HG03280 (cell line): ENCODE results near the gene CYP2R1.

Source experiments
- ATAC-seq: cut with Tn5 transposase; IDR thresholded peaks from one replicate; pipeline ENCODE4 v1.9.1; 2021; ENCODE audit warnings: mild to moderate bottlenecking, moderate library complexity; ENCODE audit not compliant: unreplicated experiment

The CYP2R1 gene, protein sequence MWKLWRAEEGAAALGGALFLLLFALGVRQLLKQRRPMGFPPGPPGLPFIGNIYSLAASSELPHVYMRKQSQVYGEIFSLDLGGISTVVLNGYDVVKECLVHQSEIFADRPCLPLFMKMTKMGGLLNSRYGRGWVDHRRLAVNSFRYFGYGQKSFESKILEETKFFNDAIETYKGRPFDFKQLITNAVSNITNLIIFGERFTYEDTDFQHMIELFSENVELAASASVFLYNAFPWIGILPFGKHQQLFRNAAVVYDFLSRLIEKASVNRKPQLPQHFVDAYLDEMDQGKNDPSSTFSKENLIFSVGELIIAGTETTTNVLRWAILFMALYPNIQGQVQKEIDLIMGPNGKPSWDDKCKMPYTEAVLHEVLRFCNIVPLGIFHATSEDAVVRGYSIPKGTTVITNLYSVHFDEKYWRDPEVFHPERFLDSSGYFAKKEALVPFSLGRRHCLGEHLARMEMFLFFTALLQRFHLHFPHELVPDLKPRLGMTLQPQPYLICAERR

DNA sequence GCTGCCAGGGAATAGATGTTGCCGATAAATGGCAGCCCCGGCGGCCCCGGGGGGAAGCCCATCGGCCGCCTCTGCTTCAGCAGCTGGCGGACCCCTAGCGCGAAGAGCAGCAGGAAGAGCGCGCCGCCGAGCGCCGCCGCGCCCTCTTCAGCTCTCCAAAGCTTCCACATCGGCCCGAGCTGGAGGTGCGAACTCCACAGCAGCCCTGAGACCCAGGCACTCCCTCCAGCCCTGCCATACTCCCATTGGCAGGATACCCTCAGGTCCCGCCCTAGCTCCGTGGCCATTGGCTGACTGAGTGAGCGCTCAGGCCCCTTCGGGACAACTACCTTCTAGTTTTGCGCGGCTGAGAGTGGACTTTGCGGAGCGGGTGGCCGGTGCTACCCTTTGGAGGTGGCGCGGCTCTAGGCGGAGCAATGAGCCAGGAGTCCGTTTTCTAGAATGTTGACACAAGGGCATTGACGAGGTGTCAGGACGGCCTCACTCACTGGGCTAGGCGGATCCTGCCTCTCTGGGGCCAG, at the start of gene CYP2R1:
Gene CYP2R1 (minus strand): TSS at position 196 of the 521 bp plus-strand sequence. CDS start 26 bp downstream, at position 170.
- ATAC-seq, result peak; percentile 97

DNA sequence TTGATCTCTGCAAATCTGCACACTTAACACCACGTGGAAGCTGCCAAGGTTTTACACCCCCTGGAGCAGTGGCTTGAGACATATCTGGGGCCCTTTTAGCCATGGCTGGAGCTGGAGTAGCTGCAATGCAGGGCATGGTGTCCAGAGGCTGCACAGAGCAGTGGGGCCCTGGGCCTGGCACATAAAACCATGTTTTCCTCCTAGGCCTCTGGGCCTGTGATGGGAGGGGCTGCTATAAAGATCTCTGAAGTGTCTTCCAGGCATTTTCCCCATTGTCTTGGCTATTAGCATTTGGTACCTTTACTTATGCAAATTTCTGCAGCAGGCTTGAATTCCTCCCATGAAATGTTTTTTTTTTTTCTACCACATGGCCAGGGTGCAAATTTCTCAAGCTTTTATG, 46.9 kb upstream of the CYP2R1 start:
- no peak for ATAC-seq

DNA sequence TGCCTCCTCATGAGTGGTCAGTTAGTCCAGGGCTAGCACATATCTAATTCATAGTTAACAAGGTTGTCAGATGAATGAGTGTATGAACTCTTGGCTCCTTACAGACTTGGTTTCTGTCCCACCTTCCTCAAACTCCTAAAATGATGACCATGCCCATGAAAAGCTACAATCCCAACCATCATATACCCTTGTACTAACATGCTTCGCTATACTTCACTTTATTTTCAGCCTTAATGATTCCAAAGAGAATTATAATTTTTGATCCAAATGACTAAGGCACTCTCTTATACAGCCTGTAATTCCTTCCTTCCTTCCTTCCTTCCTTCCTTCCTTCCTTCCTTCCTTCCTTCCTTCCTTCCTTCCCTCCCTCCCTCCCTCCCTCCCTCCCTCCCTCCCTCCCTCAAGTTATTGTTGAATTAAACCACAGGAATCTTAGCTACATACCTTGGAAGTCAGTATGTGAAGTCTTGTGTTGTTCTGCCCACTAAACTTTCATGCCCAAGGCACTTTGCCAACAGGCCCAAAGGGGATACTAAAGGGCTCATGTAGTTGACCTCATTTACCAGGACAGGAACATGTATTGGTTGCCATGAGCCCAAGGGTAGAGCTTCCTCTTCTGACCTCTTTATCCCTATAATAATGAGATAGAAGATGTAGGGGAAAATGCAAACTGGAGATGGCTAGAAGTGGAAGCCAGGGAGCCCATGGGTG, 42.8 kb upstream of the CYP2R1 start:
- ATAC-seq, result no peak

DNA sequence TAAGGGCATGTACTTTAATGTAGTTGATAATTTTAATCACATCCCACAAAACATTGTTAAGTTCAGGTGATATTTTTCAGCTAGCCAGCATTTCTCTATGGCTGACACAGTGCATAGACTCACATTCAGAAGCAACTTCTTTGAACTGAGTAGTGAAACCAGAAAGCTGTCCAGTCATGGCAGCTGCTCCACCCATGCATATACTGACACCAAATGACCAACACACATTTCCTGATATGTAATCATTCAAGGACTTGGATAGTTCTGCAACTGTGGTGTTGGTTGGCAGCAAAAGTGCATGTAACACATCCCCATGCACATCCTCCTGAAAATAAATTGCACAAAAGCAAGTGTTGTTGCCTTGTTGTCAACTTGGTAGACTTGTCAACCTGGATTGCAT, 40.4 kb upstream of the CYP2R1 start:
- ATAC-seq, result no peak

DNA sequence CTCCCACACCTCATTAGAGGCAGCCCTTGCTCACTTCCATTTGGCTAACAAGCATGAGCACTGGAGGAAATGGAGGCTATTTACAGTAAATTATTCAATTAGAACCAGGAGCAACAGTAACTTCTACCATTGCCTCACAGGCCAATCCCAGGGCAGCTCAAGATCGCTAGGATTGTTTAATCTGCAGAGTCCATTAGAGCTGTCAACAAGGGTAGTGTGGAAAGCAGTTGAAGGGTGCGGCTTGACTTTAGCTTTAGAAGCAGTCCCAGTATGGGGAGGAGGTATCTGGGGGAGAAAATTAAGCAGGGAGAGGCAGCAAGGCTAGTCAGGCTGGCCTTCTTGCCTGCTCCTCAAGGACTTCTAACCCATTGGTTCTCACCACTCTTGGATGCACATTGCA, 38.3 kb upstream of the CYP2R1 start:
- ATAC-seq, result no peak

DNA sequence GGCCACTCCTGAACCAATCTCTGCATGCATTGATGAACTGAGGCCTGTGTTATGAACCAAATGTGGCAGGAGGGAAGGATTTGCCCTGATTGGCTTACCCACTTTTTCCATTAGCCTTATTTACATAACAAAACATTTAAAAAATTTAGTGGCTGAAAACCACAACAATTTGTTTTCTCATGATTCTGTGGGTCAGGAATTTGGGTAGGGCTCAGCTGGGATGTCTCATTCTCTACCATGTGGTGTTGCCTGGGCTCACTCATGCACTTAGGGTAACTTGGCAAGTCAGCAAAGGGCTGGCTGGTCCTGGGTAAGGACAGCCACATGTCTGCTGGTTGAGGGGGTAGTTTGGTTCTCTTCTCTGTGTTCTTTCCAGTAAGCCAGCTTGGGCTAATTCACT, 35.1 kb upstream of the CYP2R1 start:
- no peak for ATAC-seq

DNA sequence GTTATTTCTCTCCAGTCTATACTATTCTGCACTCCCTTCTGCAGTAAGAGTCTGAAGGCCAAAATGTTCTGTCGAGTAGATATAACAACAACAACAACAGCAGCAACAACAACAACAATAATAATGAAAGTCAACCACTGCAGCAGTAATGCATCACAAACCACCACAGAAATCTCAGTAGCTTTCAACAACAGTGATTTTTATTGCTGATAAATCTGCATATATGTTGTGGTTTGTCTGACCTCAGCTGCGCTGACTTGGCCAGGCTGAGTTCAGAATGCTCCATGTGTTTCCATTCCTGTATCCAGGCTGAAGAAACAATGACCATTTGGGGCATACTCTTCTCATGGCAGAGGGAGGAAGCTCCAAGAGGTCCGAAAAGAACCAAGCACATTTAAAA, 32.3 kb upstream of the CYP2R1 start:
- ATAC-seq, result no peak

DNA sequence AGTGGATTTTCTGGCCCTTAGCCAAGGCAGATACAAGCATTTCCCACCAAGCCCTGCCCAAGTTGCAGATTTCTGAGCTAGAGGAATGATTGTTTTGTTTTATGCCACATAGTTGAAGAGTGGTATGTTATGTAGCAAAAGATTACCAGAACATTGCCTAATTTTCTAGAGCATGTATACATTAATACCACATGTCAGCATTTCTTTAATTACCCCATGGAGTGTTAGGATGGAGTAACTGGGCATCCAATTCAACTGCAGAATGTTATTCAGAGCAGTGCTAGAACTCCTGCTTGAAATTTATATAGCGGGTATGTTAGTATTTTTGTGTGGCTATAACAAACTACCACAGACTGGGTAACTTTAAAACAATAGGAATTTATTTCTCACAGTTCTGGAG, 24.4 kb upstream of the CYP2R1 start:
- no peak for ATAC-seq

DNA sequence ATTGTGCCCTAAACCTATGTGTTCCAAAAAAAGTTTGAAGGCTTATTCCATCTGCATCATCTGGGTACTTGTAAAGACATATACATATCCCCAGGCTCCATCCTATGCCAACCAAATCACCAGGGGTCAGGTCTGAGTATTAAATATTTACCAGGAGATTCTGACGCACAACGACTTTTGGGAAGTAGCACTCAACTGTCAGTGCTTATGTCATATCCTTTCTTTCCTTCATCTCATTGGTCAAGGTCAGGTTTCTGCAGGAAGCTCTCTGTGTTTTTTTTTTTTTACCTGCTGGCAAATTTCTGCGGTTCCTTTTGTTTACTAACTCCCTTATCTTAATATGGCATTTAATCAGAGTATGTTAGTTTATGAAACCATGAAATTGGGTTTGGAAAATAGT, 22.5 kb upstream of the CYP2R1 start:
- ATAC-seq, result no peak

DNA sequence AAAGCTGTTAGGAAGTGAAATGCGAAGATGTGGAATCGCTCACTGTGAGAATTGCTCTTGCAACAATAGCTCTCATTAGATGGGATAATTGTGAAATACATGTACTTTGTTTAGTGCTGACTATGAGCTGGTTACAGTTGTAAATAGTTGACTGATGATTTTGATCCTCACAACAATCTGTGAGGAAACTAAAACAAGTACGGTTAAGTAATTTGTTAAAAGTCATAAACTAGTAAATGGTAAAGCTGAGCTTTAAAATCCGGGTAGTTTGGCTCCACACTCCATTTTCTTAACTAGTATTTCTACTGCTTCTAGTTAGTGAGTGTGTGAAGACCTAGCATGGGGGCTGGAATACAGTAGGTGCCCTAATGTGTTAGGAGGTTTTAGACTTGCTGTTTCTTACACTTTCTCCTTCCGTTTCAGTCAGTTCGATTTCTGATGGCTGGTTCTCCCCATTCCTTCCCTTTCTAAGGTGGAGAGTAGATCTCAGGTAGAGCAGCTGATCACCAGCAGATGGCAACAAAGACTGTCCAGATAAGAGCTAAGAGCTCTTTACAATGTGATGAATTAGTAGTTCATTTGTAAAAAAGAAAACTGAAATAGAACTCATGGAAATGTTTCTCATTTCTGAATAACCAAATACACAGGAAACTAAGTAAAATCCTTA, 16.3 kb upstream of the CYP2R1 start:
- no peak for ATAC-seq

DNA sequence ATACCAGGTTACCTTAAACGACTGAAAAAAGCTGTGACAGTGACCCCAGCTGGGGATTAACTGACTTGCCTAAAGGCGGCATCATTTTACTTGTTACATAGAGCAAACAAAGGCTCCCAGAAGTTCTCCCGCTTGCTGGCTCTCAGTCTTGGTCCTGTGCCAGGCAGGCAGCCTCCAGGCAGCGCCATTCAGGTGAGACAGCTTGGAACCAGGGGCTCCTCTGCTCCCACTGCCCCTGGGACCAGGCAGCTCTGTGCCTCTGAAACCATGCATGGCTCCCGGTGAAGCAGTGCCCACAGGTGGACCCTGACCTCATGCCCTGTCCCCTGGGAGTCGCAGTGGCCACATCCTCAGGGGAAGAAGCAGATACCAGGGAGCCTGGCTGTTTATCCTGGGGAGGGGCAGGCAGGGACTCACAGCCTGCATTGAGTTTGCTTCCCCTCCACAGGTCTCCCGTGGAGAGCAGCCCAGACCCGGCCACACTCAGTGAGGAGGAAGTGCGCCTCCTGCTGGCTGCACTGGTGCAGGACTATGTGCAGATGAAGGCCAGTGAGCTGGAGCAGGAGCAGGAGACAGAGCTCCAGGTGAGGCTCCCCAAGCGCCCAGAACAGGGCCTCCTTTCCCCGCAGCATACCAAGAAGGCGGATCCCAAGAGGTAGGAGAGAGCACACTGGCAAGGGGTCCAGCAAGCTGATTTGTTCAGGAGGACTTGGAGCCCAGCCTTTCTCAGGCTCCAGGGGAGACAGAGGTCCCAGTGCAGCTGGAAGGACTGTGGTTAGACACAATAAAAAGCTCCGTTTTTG, 15.6 kb upstream of the CYP2R1 start:
- peak; percentile 53 for ATAC-seq

DNA sequence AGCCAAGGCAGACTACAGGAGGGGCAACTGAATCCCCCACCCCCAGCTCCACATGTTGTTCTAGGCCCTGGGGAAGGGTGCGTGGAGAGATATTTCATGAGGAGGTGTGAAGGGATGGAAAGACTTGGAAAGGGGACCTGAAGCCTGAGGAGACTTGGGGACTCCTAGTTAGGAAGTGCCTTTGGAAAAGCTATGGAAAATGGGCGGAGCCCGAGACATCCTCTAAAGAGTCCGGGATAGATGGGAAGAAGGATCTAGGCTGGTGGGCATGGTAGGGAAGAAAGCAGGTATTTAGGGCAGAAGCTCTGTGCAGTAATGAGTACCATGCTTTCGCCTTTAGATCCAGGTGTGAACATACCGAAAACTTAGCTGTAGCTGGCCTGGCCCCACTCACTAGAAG, 15.0 kb upstream of the CYP2R1 start:
- ATAC-seq, result no peak

DNA sequence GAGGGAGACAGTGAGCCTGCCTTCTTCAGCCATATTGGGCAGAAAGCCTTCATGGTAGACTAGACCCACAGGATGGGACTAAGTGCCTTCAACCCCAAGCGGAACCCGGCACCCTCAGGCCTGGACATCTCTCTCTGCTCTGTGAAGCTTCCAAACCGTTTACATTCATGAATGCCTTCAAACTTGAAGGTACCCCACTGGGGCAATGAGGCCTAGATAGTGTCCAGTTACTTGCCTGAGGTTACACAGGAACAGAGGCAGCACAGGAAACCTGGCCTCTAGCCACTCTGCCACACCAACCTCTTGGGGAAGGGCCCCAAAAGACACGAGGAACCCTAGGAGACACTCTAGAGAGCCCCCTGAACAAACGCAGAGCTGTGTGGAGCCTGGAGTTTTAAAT, 14.5 kb upstream of the CYP2R1 start:
- no peak for ATAC-seq

DNA sequence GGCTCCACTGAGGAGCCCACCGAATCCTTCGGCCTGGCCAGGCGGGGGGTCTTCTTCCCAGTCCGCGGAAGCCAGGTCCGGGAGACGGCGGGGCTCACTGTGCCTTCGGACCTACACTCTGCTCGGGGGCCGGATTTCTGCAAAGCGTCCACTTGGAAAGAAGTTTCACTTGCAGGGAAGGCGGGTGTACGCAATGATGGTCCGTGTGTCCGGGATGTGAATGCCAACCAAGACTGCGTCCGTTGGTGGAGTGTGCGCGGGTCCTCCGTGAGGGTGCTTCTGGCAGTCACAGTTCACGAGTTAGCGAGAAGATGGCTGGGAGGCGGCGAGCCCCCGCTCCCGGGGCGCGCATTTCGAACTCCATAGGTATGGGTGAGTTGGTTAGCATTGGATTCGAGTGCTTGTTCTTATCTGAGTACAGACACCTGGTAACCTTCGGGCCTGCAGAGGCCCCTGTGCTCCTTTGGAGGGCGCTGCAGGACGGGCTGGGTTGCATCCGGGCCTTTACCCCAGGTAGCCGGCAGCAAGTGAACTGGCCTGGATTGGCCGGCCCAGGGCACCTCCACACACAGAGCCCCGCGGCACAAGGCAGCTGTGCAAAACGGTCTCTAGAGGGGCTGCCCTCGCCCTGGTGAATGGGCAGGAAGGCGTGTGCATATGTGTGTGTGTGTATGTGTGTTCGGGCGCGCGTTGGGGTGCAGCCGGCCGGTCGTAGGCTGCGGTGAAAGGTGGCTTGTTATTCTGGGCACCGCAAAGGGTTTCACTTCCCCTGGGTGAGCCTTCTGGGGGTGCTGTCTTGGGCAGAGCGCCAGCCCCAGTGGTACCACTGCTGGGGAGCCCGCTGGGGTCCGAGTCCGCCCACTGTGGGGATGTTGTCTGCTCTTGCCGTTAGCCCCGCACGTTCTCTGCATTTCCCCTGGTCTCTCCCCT, 13.3 kb upstream of the CYP2R1 start:
- ATAC-seq, result peak; percentile 63

DNA sequence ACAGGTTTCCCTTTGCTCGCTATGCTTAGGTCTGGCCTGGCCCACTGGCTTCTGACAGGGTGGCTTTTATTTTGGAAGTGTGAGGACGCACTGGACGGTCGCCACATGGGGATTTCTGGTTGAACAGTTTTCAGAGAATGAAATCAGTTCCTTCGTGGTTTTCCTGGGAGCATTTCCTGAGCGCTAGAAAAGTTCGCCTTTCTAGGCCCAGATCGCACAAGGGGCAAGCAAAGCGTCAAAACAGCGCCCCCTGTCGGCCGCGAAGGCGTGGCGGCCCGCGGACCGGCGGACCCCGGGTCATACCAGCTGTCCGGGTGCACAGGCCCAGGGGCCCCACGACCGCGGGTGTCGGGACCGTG, 12.7 kb upstream of the CYP2R1 start:
- ATAC-seq, result peak; percentile 47

DNA sequence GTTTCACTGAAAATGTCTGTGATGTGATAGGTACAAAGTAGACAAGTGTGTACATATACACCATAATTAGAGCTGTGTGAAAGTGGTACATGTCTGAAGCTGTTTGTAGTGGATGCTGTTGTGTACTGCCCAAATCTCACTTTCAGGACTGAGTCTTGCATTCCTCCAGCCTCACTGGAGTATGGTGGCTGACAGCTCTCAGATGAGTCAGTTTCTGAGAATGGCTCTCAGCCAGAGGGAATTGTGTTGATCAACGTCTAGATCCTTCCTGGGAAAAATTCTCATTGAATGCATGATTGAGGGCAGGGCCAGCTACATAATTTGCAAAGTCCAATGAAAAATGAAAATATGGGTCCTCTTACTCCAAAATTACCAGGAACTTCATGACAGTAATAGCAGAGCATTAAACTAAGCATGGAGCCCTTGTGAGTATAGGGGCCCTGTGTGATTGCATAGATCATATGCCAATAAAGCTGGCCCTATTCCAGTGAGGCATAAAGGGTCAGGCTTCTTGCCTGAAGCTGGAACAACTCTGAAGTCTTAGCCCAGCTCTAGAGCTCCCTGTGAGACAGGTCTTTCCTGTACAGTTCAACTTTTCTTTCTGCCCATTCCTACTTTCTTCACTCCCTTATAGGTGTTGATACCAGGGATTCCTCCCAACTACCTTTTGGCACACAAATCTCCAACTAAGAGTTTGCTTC, 10.8 kb upstream of the CYP2R1 start:
- no peak for ATAC-seq

DNA sequence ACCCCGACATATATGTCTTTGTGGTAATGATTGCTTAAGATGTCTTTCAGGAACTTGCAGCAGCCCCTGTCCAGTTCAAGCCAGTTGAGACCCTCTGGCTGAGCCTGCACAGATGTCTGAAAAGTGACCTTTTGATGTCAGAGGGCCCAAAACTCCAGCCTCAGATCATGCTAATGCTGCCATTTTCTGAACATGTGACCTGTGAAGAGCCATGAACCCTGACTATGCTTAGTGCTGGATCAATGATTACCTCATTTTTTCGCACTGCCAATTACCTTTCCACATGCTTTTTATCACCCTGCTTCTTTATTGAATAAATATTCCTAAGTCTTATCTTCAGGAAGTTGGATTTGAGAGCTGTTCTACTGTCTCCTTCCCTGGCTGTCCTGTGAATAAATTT, 6.9 kb upstream of the CYP2R1 start:
- ATAC-seq, result no peak

DNA sequence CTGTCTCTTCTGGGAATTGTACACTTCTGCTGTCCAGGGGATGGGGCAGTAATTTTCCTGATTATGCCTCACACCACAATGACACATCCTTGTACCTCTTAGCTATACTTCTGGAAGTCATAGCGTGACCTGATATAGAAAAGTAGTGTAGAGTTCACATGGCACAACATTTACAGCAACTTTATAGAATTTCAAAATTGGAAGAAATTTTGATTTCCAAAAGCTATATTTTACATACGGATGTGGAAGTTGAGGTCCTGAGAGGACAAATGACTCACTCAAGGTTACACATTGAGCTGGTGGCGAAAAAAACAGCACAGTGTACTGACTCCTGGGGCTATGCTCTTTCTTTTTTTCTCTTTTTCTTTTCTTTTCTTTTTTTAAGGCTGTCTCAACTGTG, 6.3 kb upstream of the CYP2R1 start:
- ATAC-seq, result no peak
